Stimulated activated CD4-positive, alpha-beta T cell treated with anti-CD3 and anti-CD28 coated beads, Interleukin-4, amount 100 ng/mL, for 4 hours (primary cell): ENCODE results near the gene LETM1.

Source experiments
- DNase-seq, 2 experiments: peaks; one replicate each; pipeline ENCODE4 v3.0.0-alpha.2; 2020

LETM1 gene

DNA sequence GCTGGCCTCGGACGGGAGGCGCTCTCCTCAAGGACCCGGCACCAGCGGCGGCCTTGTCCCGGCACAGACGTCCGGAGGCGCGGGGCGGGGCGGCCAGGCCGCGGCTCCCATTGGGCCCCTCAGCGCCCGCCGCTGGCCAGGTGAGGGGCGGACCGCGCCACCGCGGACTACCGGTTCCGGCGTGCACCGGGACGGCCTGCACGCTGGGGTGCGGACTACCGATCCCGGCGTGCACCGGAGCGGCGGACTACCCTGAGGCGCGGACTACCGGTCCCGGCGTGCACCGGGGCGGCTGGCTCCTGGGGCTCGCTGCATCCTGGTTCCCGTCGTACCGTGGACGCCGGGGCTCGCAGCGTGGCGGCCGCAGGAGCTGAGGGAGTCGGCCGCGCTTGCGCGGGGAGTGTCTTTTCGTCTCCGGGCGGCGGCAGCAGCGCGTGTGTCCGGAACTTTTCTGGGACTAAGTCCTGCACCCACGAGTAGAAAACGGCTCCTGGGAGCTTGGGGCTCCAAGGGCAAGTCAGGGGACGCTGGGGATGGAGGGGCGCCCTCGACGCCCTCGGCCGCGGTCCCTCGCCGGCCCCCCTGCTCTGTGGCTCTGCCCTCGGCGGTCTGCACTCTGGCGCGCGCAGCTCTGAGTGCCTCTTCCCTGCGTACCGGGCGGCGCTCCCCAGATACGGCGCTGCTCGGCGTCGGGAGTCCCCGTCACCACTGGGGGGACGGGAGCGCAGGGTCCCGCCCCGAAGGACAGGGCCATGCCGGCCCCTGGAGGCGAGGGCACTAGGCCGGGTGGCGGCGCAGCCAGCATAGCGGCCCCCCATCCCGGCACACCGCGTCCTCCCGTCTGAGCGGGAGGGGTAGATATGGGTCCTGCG, at the start of gene LETM1:
LETM1 (minus strand) TSS at position 86 of the 872 bp plus-strand sequence. CDS start 206 bp downstream, outside the sequence.
- DNase-seq = peak; percentile 93 to 94

DNA sequence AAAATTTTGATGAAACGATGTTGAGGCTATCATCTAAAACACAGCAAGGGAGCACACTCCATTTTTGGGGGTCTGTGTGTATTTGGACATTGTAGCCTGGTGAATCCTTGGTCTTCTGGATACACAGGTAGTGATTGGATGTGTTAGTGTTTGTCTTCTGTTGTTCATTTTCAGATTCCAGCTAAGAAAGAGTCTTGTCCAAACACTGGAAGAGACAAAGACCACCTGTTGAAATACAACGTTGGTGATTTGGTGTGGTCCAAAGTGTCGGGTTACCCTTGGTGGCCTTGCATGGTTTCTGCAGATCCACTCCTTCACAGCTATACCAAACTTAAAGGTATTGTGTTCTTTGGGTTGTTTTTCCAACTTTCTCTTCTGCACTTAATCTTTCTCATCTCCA, 48.1 kb upstream of the LETM1 start:
- no peak for DNase-seq

DNA sequence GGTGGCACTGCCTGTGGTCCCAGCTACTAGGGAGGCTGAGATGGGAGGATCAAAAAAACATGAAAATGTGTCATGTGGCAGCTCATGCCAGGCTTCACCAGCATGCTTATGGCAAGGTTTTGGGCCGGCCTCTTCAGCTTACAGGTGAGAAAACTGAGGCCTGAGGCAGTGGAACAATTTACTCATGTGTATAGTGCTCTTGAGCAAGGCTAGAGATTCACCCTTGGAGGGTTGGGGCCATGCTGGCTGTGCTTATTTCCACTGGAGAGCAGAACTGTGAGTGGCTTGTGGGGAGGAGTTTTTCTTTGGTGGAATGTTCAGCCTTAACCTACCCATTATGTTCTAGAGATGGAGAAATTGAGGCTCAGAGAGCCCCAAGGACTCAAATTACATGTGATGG, 47.1 kb upstream of the LETM1 start:
- DNase-seq = no peak

DNA sequence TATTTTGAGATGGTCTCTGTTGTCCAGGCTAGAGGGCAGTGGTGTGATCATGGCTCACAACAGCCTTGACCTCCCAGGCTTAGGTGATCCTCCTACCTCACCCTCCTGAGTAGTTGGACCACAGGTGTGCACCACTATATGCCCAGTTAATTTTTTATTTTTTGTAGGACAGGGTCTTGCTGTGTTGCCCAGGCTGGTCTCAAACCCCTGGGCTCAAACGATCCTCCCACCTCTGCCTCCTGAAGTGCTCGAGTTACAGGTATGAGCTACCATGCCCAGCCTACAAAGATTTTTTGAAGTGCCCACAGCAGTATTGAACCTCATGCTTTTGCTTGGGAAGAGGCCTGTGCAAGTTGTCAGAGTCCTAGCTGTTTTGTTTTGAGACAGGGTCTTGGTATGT, 46.3 kb upstream of the LETM1 start:
- DNase-seq = no peak

DNA sequence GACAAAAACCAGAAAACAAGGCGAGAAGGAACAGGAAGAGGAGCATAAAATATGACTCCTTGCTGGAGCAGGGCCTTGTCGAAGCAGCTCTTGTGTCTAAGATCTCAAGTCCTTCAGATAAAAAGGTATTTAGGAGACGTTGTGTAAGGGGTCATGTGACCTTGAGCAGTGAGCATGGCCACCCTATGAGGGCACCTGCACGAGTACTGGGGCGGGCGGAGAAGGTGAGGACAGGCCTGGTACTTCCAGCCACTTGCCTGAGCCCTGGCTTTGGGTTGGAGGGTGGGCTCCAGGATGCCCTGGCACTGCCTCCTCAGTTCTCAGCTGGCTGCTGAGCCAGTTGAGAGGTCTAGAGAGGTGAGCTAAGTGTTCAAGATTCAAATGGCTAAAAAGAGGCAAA, 45.2 kb upstream of the LETM1 start:
- DNase-seq = no peak

DNA sequence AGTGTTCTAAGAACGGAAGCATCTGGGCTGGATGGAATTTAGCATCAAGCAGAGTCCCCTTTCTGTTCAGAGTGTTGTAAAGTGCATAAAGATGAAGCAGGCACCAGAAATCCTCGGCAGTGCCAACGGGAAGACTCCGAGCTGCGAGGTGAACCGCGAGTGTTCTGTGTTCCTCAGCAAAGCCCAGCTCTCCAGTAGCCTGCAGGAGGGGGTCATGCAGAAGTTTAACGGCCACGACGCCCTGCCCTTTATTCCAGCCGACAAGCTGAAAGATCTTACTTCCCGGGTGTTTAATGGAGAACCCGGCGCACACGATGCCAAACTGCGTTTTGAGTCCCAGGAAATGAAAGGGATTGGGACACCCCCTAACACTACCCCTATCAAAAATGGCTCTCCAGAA, 44.7 kb upstream of the LETM1 start:
- DNase-seq = no peak

DNA sequence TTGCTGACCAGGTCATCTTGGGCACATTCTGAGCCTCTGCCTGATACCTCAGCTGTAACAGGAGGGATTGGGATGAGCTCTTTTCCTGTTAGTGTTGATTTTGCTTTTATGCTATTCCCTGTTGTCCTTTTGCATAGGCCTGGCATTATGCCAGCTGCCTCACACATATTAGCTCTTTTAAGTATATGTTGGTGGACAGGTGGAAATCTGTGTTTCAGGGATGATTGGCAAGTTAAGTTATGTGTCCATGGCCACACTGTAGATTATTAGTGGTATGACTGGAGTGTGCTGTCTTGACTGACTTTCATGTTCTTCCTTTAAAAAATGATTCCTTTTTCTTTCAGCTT, 44.1 kb upstream of the LETM1 start:
- DNase-seq = no peak

DNA sequence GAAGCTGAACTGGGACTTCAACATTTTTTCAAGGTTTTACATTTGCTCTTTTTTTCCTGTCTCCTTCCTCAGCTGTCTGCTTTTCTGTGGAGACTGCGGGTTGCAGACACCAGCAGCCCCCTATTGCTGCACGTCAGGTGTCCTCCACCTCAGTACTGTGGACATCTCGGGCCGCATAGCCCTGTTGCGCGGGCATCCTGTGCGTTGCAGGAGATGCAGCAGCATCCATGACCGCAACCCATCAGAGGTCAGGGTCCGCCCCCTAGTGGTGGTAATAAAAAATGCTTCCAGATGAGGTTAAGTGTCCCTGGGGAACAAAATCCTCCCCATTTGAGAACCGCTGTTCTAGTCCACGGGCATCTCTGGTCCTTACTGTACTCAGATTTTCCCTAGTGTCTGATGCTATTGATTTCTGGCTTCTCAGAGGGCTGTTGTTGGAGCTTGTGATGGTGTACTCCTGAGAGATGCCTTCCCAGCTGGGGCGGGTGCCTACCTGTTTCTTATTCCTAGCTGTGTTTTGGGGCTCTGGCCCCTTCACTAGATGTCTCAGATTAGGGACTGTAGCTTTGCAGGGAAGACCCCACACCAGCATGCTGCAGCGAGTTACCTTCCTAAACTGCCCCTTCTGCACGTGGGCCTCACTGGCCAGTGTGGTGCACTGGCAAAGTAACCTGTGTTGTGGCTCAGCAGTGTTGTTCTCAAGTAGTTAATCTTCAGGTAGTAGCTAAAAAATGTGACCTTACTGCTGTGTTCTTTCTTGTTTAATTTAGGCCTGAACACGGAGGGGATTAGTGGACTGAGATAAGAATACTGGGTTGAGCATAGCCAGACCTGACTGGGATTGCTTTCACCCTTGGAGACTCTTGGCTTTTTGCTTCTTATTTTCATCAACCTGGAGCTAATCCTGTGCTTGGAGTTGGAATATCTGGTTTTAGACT, 43.5 kb upstream of the LETM1 start:
- peak; percentile 60 to 63 for DNase-seq

DNA sequence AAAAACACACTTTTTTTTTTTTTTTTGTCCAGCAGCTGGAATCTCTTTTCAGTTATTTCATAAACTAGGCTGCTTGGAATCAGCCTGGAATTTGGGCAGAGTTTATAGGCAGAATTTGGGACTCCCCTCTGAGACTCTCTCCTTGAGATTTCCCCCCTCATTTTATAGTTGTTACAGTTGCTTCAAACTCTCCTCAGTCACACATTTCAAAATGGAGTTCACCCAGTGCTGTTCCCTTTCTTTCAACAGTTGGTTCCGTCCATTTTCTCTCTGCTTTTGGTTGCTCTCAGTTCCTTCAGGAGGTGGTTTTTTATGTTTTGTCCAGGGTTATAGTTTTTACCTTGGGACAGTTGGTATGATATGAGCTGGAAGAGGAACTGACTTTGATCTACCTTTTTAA, 42.7 kb upstream of the LETM1 start:
- no peak for DNase-seq

DNA sequence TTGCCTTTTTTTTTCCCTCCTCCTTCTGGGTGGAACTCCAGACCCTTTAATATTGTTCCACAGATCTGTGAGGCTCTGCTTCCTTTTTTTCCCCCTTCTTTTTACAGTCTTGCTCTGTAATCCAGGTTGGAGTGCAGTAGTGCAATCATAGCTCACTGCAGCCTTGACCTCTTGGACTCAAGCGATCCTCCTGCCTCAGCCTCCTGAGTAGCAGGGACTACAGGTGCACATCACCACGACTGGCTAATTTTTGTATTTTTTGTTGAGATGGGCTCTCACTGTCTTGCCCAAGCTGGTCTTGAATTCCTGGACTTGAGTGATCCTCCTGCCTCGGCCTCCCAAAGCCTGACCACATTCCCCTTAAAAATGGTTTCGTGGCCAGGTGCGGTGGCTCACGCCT, 42.1 kb upstream of the LETM1 start:
- no peak for DNase-seq

DNA sequence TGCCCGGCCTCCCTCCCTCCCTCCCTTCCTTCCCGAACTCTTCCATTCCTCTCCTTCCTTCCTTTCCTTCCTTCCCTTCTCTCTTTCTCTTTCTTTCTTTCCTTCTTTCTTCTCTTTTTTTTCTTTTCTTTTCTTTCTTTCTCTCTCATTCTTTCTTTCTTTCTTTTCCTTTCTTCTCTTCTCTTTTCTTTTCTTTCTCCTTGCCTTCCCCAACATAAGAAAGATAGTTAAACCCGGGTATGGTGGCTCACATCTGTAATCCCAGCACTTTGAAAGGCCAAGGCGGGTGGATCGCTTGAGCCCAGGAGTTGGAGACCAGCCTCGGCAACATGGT, 40.7 kb upstream of the LETM1 start:
- DNase-seq = no peak

DNA sequence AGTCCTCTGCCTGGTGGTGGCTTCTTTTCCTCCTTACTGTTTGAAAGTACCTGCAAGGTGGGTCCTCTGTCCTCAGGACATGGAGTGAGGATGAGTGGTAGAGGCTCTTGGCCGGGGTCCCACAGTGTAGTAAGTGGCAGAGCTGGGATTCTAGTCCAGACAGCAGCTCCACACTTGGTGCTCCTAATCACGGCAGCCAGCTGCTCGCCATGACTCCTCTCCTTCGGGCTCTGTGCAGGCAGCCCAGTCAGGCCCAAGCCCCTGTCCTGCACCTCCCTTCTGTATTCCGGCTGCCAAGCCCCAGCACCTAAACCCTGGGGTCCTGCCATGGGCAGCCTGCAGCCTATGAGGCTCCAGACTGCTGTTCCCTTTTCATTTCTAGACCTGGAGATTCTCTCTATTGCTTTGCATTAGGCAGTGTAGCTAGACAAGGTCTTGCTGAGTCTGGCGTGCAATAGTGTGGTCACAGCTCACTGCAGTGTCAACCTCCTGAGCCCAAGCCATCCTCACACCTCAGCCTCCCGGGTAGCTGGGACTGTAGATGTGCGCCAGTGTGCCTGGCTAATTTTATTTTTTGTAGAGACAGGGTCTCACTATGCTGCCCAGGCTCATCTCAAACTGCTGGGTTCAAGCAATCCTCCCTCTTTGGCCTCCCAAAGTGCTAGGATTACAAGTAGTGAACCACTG, 40.2 kb upstream of the LETM1 start:
- DNase-seq = no peak

DNA sequence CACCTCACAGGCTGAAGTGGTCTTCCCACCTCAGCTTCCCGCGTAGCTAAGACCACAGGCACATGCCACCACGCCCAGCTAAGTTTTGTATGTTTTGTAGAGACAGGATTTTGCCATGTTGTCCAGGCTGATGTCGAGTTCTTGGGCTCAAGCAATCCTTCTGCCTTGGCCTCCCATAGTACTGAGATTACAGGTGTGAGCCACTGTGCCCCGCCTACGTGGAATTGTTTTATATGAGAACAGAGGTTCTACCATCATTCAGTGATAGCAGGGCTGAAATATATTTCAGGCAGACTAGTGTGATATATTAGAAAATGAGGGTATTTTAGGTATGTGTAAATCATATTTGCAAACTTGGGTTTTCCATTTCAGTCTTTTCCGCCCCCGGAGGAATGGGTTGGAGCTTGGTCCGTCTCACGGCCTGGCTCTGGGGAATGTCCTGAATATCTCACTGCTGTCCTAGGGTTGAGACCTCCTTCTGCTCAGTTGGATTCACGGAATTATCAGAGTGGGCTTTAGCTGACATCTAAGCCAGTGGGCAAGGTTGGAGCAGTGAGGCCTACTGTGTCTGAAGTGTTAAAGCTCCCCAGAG, 35.1 kb upstream of the LETM1 start:
- DNase-seq = no peak

DNA sequence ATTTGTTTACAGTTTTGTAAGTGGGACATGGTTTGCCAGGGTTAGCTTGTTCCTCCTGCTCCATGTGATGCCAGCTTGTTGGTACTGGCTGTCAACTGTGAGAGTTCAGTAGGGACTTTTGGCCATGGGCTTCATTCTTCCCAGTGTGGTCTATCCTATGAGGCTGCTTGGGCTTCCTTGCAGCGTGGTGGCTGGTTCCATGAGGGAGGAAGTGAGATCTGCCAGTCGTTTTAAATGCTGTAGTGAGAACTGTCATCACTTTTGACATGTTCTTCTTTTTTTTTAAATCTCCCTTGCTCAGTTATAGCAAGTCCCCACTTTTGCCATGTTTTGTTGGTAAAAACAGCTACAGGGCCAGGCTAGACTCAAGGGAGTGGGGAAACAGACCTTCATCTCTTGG, 31.1 kb upstream of the LETM1 start:
- no peak for DNase-seq

DNA sequence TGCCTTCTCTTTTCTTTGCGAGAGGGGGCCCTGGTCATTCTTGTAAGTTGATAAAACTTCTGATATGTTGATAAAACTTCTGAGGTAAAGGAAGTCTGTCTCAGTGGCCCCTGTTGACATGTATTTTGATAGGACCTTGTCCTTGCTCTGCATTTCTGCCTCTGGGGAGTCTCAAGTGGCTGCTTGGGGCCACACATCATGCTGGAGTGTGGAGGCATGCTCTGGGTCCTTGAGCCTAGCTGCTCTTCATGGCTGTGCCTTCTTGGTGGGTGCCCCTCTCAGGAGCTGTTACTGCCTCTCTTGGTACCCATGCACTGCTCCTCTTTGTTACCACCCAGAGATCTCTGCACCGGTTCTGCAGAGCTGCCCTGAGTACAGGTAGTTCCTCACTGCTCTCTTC, 29.5 kb upstream of the LETM1 start:
- no peak for DNase-seq

DNA sequence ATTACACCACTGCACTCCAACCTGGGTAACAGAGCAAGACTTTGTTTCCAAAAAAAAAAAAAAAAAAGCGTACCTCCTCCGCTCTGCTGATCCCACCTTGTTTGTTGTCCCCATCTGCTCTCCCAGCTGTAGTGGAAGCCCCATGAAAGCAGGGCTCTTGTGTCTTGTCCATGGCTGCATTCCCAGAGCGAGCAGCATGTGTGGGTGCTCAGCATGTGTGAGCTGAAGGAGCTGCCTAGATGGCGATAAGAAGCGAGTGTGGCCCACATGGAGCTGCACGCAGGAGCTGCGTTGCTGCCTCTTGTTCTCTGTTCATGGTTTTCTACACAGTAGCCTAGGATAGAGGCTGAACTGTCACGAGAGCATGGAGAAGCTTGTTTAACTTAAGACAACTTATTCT, 27.6 kb upstream of the LETM1 start:
- DNase-seq = no peak

DNA sequence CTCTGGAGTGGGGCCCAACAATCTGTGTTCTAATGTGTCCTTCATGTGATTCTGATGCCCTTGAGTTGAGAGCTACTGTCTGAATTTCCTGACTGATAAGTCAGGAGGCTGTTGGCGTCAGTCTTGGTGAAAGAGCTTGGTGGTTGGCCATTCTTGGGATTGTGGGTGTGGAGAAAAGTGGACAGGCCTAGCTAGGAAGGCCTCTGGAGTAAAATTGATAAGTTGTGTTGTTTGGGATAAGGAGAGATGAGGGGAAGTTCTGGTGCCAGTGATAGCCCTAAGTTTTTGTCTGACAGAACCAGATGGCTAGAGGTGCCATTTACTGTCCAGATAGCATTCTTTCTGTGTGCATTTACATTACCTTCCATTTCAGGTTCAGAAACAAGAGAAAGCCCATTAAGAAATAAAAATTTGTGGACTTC, 26.9 kb upstream of the LETM1 start:
- DNase-seq = no peak

DNA sequence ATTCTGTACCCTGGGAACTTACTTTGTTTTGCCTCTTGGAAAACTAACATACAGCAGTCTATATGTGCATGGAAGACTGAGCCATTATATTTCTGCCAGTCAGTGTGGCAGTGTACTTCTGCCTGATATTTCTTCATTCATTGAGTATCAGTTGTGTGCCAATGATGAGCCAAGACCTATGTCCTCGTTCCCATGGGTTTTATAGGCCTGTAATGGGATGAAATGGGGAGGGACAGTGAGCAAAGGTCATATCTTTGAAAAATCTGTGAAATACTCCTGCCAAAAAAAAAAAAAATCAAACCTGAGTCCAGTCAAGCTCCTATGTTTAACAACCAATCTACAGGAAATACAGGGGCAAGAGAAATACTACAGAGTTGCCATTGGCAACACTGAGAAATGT, 24.4 kb upstream of the LETM1 start:
- no peak for DNase-seq

DNA sequence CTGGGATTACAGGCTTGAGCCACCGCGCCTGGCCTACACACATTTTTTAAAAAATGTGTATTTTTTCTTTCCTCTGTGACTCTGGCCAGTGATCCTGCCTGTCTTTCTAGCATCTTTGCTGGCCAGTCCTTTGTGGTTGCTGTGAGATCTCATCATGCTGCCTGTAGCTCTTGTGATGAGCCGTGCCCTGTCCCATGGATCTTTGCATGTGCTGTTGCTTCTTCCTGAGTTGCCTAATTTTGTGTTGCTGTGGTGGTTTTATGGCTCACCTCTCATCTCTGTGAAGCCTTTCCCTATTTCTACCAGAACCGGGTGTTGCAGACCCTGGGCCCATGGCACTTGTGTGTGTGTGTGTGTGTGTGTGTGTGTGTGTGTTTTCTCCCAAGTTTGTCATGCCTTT, 23.5 kb upstream of the LETM1 start:
- no peak for DNase-seq

DNA sequence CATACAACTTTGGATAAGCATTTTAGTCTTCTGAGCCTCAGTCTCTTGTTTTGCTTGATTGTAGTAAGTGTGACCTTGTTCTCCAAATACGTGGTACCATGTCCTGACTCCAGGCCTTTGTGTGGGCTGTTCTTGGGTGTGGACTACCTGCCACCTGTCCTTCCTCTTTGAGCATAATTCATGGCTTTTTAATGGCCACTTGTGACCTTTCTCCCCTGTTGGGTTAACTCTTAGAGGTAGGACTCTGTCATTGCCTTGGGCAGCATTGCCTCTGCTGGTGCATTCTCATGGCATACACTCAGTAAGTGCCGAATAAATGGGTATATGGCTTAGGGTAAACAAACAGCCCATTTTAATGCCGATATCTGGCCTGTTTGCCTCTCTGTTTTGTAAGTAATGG, 18.2 kb upstream of the LETM1 start:
- DNase-seq = no peak

DNA sequence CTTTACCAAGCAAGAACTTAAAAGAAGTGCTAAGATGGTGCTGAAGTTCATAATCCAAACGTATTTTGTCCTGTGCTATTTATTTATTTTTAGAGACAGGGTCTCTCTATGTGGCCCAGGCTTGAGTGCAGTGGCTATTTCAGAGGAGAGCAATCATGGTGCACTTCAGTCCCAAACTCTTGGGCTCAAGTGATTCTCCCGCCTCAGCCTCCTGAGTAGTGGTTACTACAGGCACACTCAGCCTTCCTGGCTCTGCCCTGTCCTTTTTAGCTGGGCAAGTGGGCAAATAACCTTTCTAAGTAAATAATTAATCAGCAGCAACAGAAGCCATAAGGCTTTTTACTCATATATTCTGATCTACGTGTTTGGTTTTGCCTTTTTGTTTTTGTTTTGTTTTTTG, 17.8 kb upstream of the LETM1 start:
- DNase-seq = no peak

DNA sequence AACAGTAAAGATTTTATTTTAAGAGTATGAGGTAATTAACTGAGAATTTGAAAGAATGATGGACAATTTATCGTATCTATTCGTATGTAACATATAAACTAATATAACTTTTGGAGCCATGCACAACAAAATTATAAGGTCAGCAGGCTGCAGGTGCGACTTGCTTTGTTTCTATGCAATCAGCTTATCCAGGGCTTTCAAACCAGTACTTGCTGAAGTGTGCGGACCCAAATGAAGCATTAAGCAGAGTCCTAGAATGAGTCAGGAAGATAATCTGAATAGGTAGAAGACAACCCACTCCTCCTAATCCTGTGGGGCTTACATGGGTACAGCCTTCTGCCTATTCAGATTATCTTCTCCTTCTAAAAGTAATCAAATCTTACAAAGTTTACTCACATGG, 17.3 kb upstream of the LETM1 start:
- DNase-seq = no peak

DNA sequence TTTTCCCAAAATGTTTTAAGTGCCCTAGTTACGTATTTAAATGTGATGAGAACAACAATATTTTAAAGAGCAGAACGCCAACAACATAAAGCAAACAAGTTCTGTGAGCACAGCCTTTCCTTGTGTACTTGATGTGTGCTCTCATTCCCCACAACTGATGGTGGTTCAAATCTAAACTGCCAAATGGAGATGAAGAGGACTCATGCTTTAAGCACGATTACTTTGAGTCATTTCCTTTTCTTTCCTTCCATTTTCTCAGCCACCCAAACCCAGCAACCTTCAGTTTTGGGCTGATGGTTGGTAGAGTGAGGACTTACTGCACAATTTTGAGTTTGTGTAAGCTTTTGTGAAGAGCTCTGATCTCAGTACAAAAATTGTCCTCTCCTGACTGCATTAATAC, 16.9 kb upstream of the LETM1 start:
- DNase-seq = no peak
